C4-2B (cell line): Measurements from ENCODE around the gene GAK.

Experiments
- CTCF ChIP-seq: fragments of 450-650 bp; conservative IDR thresholded peaks from 2 replicates; pipeline ENCODE4 v1.5.1; 2017; ENCODE audit warnings: mild to moderate bottlenecking
- ZFX ChIP-seq: fragments of 450-650 bp; IDR thresholded peaks from 2 replicates; pipeline ENCODE4 v1.6.1; 2017

GRCh38 chr4:864456-865120 is 67.5 kb downstream of the GAK start:
- no peak for TF ChIP-seq CTCF
- no peak for TF ChIP-seq ZFX
